SK-N-SH treated with all-trans-retinoic acid at 6 μM for 48 hours (cell line): ENCODE results near the gene EXD3.

ENCODE experiments used
- ATAC-seq: fragments of 200-7000 bp; cut with Tn5 transposase; 3 replicates; pipeline ENCODE4 v1.9.1; 2020; ENCODE audit warnings: mild to moderate bottlenecking, moderate library complexity
- ARNTL ChIP-seq: fragments of 450-650 bp; formaldehyde crosslinking; IDR thresholded peaks from 2 replicates; pipeline ENCODE4 v1.5.0; 2020; ENCODE audit warnings: low read depth, mild to moderate bottlenecking, moderate library complexity, borderline replicate concordance
- BACH2 ChIP-seq: fragments of 250-450 bp; sonication (Bioruptor Pico); IDR thresholded peaks from 2 replicates; pipeline ENCODE4 v1.9.0; 2021; ENCODE audit warnings: mild to moderate bottlenecking, borderline replicate concordance
- CSDC2 ChIP-seq: fragments of 250-450 bp; sonication (Bioruptor Pico); IDR thresholded peaks from 2 replicates; pipeline ENCODE4 v1.5.0; 2020; ENCODE audit warnings: mild to moderate bottlenecking, moderate library complexity
- GLIS3 ChIP-seq: fragments of 250-450 bp; sonication (Bioruptor Pico); IDR thresholded peaks from 2 replicates; pipeline ENCODE4 v1.5.0; 2020; ENCODE audit warnings: mild to moderate bottlenecking, moderate library complexity
- ISL1 ChIP-seq: fragments of 250-450 bp; sonication (Bioruptor Pico); IDR thresholded peaks from 2 replicates; pipeline ENCODE4 v2.1.2; 2022; ENCODE audit warnings: mild to moderate bottlenecking, moderate library complexity
- PATZ1 ChIP-seq: fragments of 250-450 bp; sonication (Bioruptor Pico); IDR thresholded peaks from 2 replicates; pipeline ENCODE4 v1.8.0; 2020; ENCODE audit warnings: mild to moderate bottlenecking, moderate library complexity, borderline replicate concordance
- RARB ChIP-seq: fragments of 250-450 bp; sonication (Bioruptor Pico); IDR thresholded peaks from 2 replicates; pipeline ENCODE4 v1.8.0; 2021; ENCODE audit warnings: mild to moderate bottlenecking, moderate library complexity
- SNAI2 ChIP-seq: fragments of 250-450 bp; sonication (Bioruptor Pico); IDR thresholded peaks from 2 replicates; pipeline ENCODE4 v1.5.0; 2020; ENCODE audit warnings: mild to moderate bottlenecking, moderate library complexity
- TOX ChIP-seq: fragments of 250-450 bp; sonication (Bioruptor Pico); IDR thresholded peaks from 2 replicates; pipeline ENCODE4 v1.8.0; 2021; ENCODE audit warnings: mild to moderate bottlenecking, moderate library complexity, borderline replicate concordance
- TSHZ2 ChIP-seq: fragments of 250-450 bp; sonication (Bioruptor Pico); IDR thresholded peaks from 2 replicates; pipeline ENCODE4 v1.5.0; 2020; ENCODE audit warnings: mild to moderate bottlenecking, moderate library complexity
- ZC3H10 ChIP-seq: fragments of 250-450 bp; sonication (Bioruptor Pico); IDR thresholded peaks from 2 replicates; pipeline ENCODE4 v1.5.1; 2021; ENCODE audit warnings: mild to moderate bottlenecking, moderate library complexity
- ZFP30 ChIP-seq: fragments of 450-650 bp; formaldehyde crosslinking; IDR thresholded peaks from 2 replicates; pipeline ENCODE4 v1.5.0; 2022; ENCODE audit warnings: mild to moderate bottlenecking, moderate library complexity
- ZNF565 ChIP-seq: fragments of 450-650 bp; formaldehyde crosslinking; conservative IDR thresholded peaks from 2 replicates; pipeline ENCODE4 v1.5.0; 2020; ENCODE audit warnings: low read depth, mild to moderate bottlenecking, moderate library complexity
- ZNF70 ChIP-seq: fragments of 450-650 bp; formaldehyde crosslinking; IDR thresholded peaks from 2 replicates; pipeline ENCODE4 v1.5.0; 2020; ENCODE audit warnings: mild to moderate bottlenecking, moderate library complexity
- ZNF8 ChIP-seq: fragments of 450-650 bp; formaldehyde crosslinking; IDR thresholded peaks from 2 replicates; pipeline ENCODE4 v1.5.0; 2020; ENCODE audit warnings: mild to moderate bottlenecking, moderate library complexity
- TF ChIP-seq, protein P1 (sequence below): fragments of 250-450 bp; sonication (Bioruptor Pico); IDR thresholded peaks from 2 replicates; pipeline ENCODE4 v1.5.1; 2020; ENCODE audit warnings: low read depth, mild to moderate bottlenecking, moderate library complexity

EXD3 gene

GRCh38 chr9:137402746-137403145, 20.2 kb downstream of the EXD3 start:
- TF ChIP-seq BACH2 (CRISPR knock-in tag) (no peak), ARNTL (CRISPR knock-in tag) (no peak), TOX (CRISPR knock-in tag) (no peak)
- ATAC-seq = no peak

- TF ChIP-seq PATZ1 (CRISPR knock-in tag) = no peak
- TF ChIP-seq SNAI2 (CRISPR knock-in tag) = no peak
- TF ChIP-seq ZNF8 = no peak
- TF ChIP-seq ISL1 = no peak
- TF ChIP-seq, protein P1, sequence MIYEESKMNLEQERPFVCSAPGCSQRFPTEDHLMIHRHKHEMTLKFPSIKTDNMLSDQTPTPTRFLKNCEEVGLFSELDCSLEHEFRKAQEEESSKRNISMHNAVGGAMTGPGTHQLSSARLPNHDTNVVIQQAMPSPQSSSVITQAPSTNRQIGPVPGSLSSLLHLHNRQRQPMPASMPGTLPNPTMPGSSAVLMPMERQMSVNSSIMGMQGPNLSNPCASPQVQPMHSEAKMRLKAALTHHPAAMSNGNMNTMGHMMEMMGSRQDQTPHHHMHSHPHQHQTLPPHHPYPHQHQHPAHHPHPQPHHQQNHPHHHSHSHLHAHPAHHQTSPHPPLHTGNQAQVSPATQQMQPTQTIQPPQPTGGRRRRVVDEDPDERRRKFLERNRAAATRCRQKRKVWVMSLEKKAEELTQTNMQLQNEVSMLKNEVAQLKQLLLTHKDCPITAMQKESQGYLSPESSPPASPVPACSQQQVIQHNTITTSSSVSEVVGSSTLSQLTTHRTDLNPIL (CRISPR knock-in tag) = no peak
- no peak for TF ChIP-seq TOX (CRISPR knock-in tag)
- no peak for TF ChIP-seq GLIS3 (CRISPR knock-in tag)
- TF ChIP-seq ARNTL (CRISPR knock-in tag) = no peak
- no peak for ATAC-seq
These were observed 24.1 kb downstream of the EXD3 start for GRCh38 chr9:137398561-137399468.

GRCh38 chr9:137397675-137398423, 25.1 kb downstream of the EXD3 start:
- ATAC-seq = no peak
- no peak for TF ChIP-seq TSHZ2
- TF ChIP-seq ZC3H10 = no peak
- TF ChIP-seq ARNTL (CRISPR knock-in tag) = no peak

DNA sequence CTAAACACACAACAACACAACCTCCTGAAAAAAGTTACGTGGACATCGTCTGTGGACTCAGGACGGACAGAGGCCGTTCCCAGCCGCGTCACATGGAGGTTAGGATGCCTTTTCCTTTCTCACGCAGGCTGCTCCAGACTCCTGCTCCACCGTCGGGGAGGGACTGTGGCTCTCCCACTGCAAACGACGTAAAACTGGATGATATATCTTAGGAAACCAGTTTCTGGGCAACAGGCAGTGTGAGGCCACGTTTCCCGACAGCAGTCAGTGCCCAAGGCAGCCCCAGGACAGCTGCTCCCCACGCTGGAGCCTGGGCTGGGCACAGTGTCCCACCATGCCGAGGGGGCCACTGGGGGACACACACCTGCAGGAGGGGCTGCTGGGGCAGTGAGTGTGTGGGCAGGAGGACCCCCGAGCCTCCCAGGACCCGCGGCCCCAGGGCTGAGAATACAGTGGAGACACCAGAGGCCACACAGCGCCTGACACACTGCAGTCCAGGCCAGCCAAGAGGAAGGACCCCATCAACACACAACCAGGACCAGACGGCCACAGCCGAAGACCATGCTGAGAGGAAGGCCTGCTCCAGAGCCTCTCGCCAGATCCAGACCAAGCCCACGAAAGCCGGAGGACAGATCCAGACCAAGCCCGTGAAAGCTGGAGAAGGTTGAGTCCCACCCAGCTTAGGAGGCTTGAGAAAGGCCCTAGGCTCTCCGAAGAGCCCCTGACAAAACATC, 26.2 kb downstream of the EXD3 start:
- TF ChIP-seq ZFP30 (no peak), CSDC2 (CRISPR knock-in tag) (no peak), TSHZ2 (no peak), ZC3H10 (no peak), ZNF565 (CRISPR knock-in tag) (no peak), ARNTL (CRISPR knock-in tag) (no peak), GLIS3 (CRISPR knock-in tag) (no peak), RARB (CRISPR knock-in tag) (no peak), ZNF70 (no peak)
- no peak for ATAC-seq
